Neutrophil (primary cell): ENCODE results near the gene MAP1LC3A.
A peak's percentile ranks its signal among the peaks of the same experiment; 100 is the strongest.

ENCODE experiments used
- H3K27ac ChIP-seq: fragments of 200-600 bp; sonication (generic); 2 replicates; pipeline ENCODE4 v1.5.1; 2016; ENCODE audit warnings: mild to moderate bottlenecking, moderate library complexity
- H3K27me3 ChIP-seq: fragments of 200-600 bp; sonication (generic); 2 replicates; pipeline ENCODE4 v1.6.0; 2016; ENCODE audit warnings: mild to moderate bottlenecking
- H3K36me3 ChIP-seq: fragments of 200-600 bp; sonication (generic); 2 replicates; pipeline ENCODE4 v1.5.1; 2017
- H3K4me1 ChIP-seq, 2 experiments: fragments of 200-600 bp in 1 of 2; sonication (generic) in 1 of 2; 1 replicate in 1 of 2; 2 replicates in 1 of 2; pipeline versions ENCODE4 v1.5.1 to v1.6.1; 2013 to 2016; ENCODE audit warnings: low read depth in 1 of 2, low read length in 1 of 2, mild to moderate bottlenecking in 1 of 2, moderate library complexity in 1 of 2; ENCODE audit not compliant: control insufficient read depth in 1 of 2, insufficient read depth in 1 of 2
- H3K4me3 ChIP-seq, 2 experiments: fragments of 200-600 bp in 1 of 2; sonication (generic) in 1 of 2; 1 replicate in 1 of 2; 2 replicates in 1 of 2; pipeline ENCODE4 v1.5.1; 2013 to 2016; ENCODE audit warnings: low read depth in 1 of 2, low read length in 1 of 2, mild to moderate bottlenecking in 1 of 2, moderate library complexity in 1 of 2
- H3K9me3 ChIP-seq: fragments of 200-600 bp; sonication (generic); 2 replicates; pipeline ENCODE4 v1.5.1; 2016
- CTCF ChIP-seq: fragments of 200-600 bp; sonication (generic); IDR thresholded peaks from 2 replicates; pipeline ENCODE4 v1.5.1; 2016; ENCODE audit warnings: antibody characterized with exemption

The MAP1LC3A gene

GRCh38 chr20:34561661-34562060 is 3.1 kb downstream of the MAP1LC3A start:
- H3K36me3 ChIP-seq = peaks cover 11% of the 10 kb centered on the region
- H3K4me1 ChIP-seq = peaks cover 11 to 20% of the 10 kb centered on the region in 2 experiments
- H3K9me3 ChIP-seq = no peaks in the 10 kb centered on the region
- H3K27me3 ChIP-seq = no peaks in the 10 kb centered on the region
- no peak for TF ChIP-seq CTCF
- peak overlapping the region; percentile 36 for H3K27ac ChIP-seq
- no peak overlapping the region for H3K4me3 ChIP-seq

GRCh38 chr20:34562641-34563040 is 4.1 kb downstream of the MAP1LC3A start:
- TF ChIP-seq CTCF = peak; percentile 17

GRCh38 chr20:34564833-34565232 is 6.3 kb downstream of the MAP1LC3A start:
- H3K4me1 ChIP-seq = no peaks in the 10 kb centered on the region
- no peaks in the 10 kb centered on the region for H3K27me3 ChIP-seq
- no peak overlapping the region for H3K27ac ChIP-seq
- TF ChIP-seq CTCF = no peak
- H3K36me3 ChIP-seq = peaks cover 10% of the 10 kb centered on the region
- H3K9me3 ChIP-seq = no peaks in the 10 kb centered on the region
- H3K4me3 ChIP-seq = no peak overlapping the region

More at GRCh38 chr20:34562641-34563040, 4.1 kb downstream of the MAP1LC3A start:
- H3K27me3 ChIP-seq = no peaks in the 10 kb centered on the region
- no peaks in the 10 kb centered on the region for H3K9me3 ChIP-seq
- no peak overlapping the region for H3K27ac ChIP-seq
- no peak overlapping the region for H3K4me3 ChIP-seq
- H3K4me1 ChIP-seq = peaks cover 11 to 18% of the 10 kb centered on the region in 2 experiments
- peaks cover 11% of the 10 kb centered on the region for H3K36me3 ChIP-seq

- TF ChIP-seq CTCF = no peak
- H3K4me1 ChIP-seq = peaks cover 15% of the 10 kb centered on the region in 2 experiments
- H3K27me3 ChIP-seq = no peaks in the 10 kb centered on the region
- H3K27ac ChIP-seq = no peak overlapping the region
- H3K9me3 ChIP-seq = no peaks in the 10 kb centered on the region
- H3K36me3 ChIP-seq = no peaks in the 10 kb centered on the region
- H3K4me3 ChIP-seq = no peak overlapping the region
Measured at GRCh38 chr20:34566978-34567891, 8.7 kb downstream of the MAP1LC3A start.

DNA sequence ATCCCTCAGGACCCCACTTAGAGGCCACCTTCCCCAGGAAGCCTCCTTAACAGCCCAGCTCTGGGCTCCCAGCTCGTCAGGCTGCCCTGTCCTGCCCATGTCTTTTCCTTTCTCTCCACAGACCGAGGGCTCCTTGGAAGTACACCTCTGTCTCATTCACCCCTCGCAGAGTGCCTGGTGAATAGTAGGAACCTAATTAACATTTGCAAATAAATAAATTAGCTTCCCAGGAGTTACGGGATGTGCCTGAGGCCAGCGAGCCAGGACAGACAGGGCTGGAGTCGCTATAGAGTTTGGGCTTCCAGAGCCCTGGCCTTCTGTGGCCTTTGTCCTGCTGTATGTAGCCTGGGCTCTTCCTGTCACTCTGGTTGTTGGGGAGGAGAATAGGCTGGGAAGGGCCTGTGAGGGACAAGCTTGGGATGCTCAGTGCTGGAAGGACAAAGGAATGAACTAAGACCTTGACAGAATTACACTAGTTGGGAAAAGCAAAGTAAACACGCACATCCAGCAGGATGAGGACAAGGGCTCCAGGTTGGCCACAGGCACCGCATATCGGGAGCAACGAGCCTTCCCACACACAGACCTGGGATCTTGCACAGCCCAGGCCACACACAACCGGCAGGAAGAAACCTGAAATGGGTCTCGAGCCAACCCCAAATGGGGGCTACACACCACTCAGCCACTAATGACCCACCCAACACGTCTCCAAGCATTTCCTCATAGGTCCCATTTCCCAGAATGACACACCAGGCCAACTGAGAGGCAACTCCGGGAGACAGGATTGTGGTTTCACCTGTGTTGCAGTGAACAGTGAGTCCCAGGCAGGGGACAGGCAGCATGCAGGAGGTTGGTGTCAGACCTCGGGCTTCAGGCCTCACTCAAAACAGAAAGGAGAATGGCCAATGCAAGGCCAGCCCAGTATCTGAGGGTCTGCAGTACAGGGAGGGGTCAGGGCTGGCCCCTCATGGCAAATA is 9.7 kb downstream of the MAP1LC3A start:
- H3K36me3 ChIP-seq = no peaks in the 10 kb centered on the region
- TF ChIP-seq CTCF = no peak
- no peak overlapping the region for H3K4me3 ChIP-seq
- no peaks in the 10 kb centered on the region for H3K27me3 ChIP-seq
- H3K4me1 ChIP-seq = peaks cover 15% of the 10 kb centered on the region in 2 experiments
- no peaks in the 10 kb centered on the region for H3K9me3 ChIP-seq
- no peak overlapping the region for H3K27ac ChIP-seq
